GM12891 (cell line): ENCODE results near the gene HCFC1.

Source experiments
- PAX5 ChIP-seq: IDR thresholded peaks from 2 replicates; pipeline ENCODE4 v1.6.1; 2011; ENCODE audit warnings: low read length, moderate library complexity, mild to moderate bottlenecking; ENCODE audit not compliant: insufficient read depth, severe bottlenecking
- POLR2A ChIP-seq: IDR thresholded peaks from 2 replicates; pipeline ENCODE4 v1.6.1; 2011; ENCODE audit warnings: low read depth, low read length, control low read depth
- POLR2AphosphoS5 ChIP-seq: IDR thresholded peaks from 2 replicates; pipeline ENCODE4 v1.6.1; 2011; ENCODE audit warnings: low read depth, low read length, control low read depth
- POU2F2 ChIP-seq: IDR thresholded peaks from 2 replicates; pipeline ENCODE4 v1.6.1; 2011; ENCODE audit warnings: low read depth, mild to moderate bottlenecking, control low read depth, low read length, moderate library complexity
- SPI1 ChIP-seq: IDR thresholded peaks from 2 replicates; pipeline ENCODE4 v1.6.1; 2011; ENCODE audit warnings: low read depth, low read length, control low read depth
- TAF1 ChIP-seq: IDR thresholded peaks from 2 replicates; pipeline ENCODE4 v1.6.1; 2011; ENCODE audit warnings: low read depth, low read length, control low read depth

- TF ChIP-seq POLR2A, result no peak; the same call in 1 of the 2 replicates
- no peak for TF ChIP-seq POLR2AphosphoS5
- TF ChIP-seq TAF1, result no peak
- TF ChIP-seq PAX5, result no peak
- peak; percentile 75 for TF ChIP-seq SPI1
- peak; percentile 17; the same call in 1 of the 2 replicates for TF ChIP-seq POU2F2
Observed at GRCh38 chrX:153926858-153927671, 44.6 kb downstream of the HCFC1 start.
